Liver (tissue), 9 donors: ENCODE results near the gene CNST. TPM values are rescaled to one million over a fixed set of nuclear protein-coding genes. Genes with fewer than 3 reads are reported as not detected.

Experiments
- DNase-seq: peaks from one replicate; pipeline ENCODE4 v3.0.0-alpha.2; 2017; ENCODE audit warnings: low spot score
- H3K27ac ChIP-seq, 2 donors: one replicate each; pipeline ENCODE4 v1.7.0; 2013; ENCODE audit warnings: inconsistent platforms in 2 of 2, low read length in 2 of 2, control low read depth in 1 of 2, low read depth in 1 of 2, mild to moderate bottlenecking in 1 of 2
- H3K27me3 ChIP-seq, 4 donors: one replicate each; pipeline versions ENCODE4 v1.6.1 to v1.7.0; 2013; ENCODE audit warnings: low read length in 3 of 4, inconsistent platforms in 1 of 4, mild to moderate bottlenecking in 1 of 4, moderate library complexity in 1 of 4; ENCODE audit not compliant: control insufficient read depth in 4 of 4, insufficient read depth in 4 of 4
- H3K36me3 ChIP-seq, 4 donors: one replicate each; pipeline versions ENCODE4 v1.6.1 to v1.7.0; 2013; ENCODE audit warnings: low read length in 3 of 4, mild to moderate bottlenecking in 3 of 4, low read depth in 1 of 4, moderate library complexity in 1 of 4; ENCODE audit not compliant: control insufficient read depth in 4 of 4, insufficient read depth in 3 of 4
- H3K4me1 ChIP-seq, 4 donors: one replicate each; pipeline versions ENCODE4 v1.6.1 to v1.7.0; 2013; ENCODE audit warnings: low read length in 3 of 4, mild to moderate bottlenecking in 3 of 4, moderate library complexity in 1 of 4; ENCODE audit not compliant: control insufficient read depth in 4 of 4, insufficient read depth in 4 of 4
- H3K4me3 ChIP-seq, 3 donors: one replicate each; pipeline versions ENCODE4 v1.6.1 to v1.7.0; 2013; ENCODE audit warnings: low read length in 3 of 3, control low read depth in 1 of 3, low read depth in 1 of 3, mild to moderate bottlenecking in 1 of 3
- H3K9ac ChIP-seq, 2 donors: one replicate each; pipeline ENCODE4 v1.7.0; 2013; ENCODE audit warnings: low read length in 2 of 2, mild to moderate bottlenecking in 2 of 2, moderate library complexity in 2 of 2, control low read depth in 1 of 2, low read depth in 1 of 2
- H3K9me3 ChIP-seq, 4 donors: one replicate each; pipeline versions ENCODE4 v1.6.1 to v1.7.0; 2013; ENCODE audit warnings: low read length in 3 of 4; ENCODE audit not compliant: control insufficient read depth in 4 of 4
- ATF3 ChIP-seq: IDR thresholded peaks from 2 replicates; pipeline ENCODE4 v1.6.1; 2016; ENCODE audit warnings: antibody characterized with exemption
- CTCF ChIP-seq: fragments of 150-350 bp; IDR thresholded peaks from 2 replicates; pipeline ENCODE4 v1.5.1; 2017; ENCODE audit warnings: improper control_type of control experiment, low read depth, low read length; ENCODE audit not compliant: missing input control
- EGR1 ChIP-seq, 2 donors: IDR thresholded peaks; 2 replicates each; pipeline ENCODE4 v1.6.1; 2016 to 2018; ENCODE audit warnings: antibody characterized with exemption in 2 of 2, low read depth in 2 of 2
- FOXA1 ChIP-seq: IDR thresholded peaks from 2 replicates; pipeline ENCODE4 v1.6.1; 2016; ENCODE audit warnings: antibody characterized with exemption
- FOXA2 ChIP-seq: IDR thresholded peaks from 2 replicates; pipeline ENCODE4 v1.6.1; 2016; ENCODE audit warnings: antibody characterized with exemption
- GABPA ChIP-seq, 2 donors: IDR thresholded peaks in 1 of 2; conservative IDR thresholded peaks in 1 of 2; 2 replicates each; pipeline ENCODE4 v1.6.1; 2016; ENCODE audit warnings: antibody characterized with exemption in 2 of 2, mild to moderate bottlenecking in 1 of 2, moderate library complexity in 1 of 2
- HNF4A ChIP-seq, 2 donors: conservative IDR thresholded peaks; 2 replicates each; pipeline ENCODE4 v1.6.1; 2016; ENCODE audit warnings: antibody characterized with exemption in 2 of 2, mild to moderate bottlenecking in 2 of 2
- HNF4G ChIP-seq: IDR thresholded peaks from 2 replicates; pipeline ENCODE4 v1.6.1; 2016; ENCODE audit warnings: antibody characterized with exemption
- JUND ChIP-seq, 2 donors: IDR thresholded peaks; 2 replicates each; pipeline ENCODE4 v1.6.1; 2016; ENCODE audit warnings: antibody characterized with exemption in 2 of 2
- NR2F2 ChIP-seq: IDR thresholded peaks from 2 replicates; pipeline ENCODE4 v1.6.1; 2016; ENCODE audit warnings: antibody characterized with exemption
- RAD21 ChIP-seq, 2 donors: IDR thresholded peaks; 2 replicates each; pipeline ENCODE4 v1.6.1; 2016; ENCODE audit warnings: antibody characterized with exemption in 2 of 2, mild to moderate bottlenecking in 2 of 2
- REST ChIP-seq: IDR thresholded peaks from 2 replicates; pipeline ENCODE4 v1.6.1; 2016; ENCODE audit warnings: antibody characterized with exemption, mild to moderate bottlenecking
- RXRA ChIP-seq, 2 donors: IDR thresholded peaks; 2 replicates each; pipeline ENCODE4 v1.6.1; 2017 to 2018; ENCODE audit warnings: antibody characterized with exemption in 2 of 2, mild to moderate bottlenecking in 1 of 2
- SP1 ChIP-seq: IDR thresholded peaks from 2 replicates; pipeline ENCODE4 v1.6.1; 2018; ENCODE audit warnings: antibody characterized with exemption, mild to moderate bottlenecking
- TAF1 ChIP-seq: conservative IDR thresholded peaks from 2 replicates; pipeline ENCODE4 v1.6.1; 2016; ENCODE audit warnings: antibody characterized with exemption, mild to moderate bottlenecking
- YY1 ChIP-seq: IDR thresholded peaks from 2 replicates; pipeline ENCODE4 v1.6.1; 2016; ENCODE audit warnings: antibody characterized with exemption, mild to moderate bottlenecking
- WGBS: extraction: QIAGEN DNeasy Blood & Tissue Kit; methylation state at CpG from one replicate; pipeline ENCODE4 v1.1.7; 2013; 5-methylcytosine and 5-hydroxymethylcytosine counted together
- polyA plus RNA-seq, 2 donors: library from polyadenylated mRNA; stranded (reverse) in 1 of 2; unstranded in 1 of 2; fragments of 200-250 nt in 1 of 2; fragments of >200 nt in 1 of 2; fragmentation: Nextera tagmentation in 1 of 2; extraction: Ambion mirVana in 1 of 2; gene quantifications; one replicate each; pipeline versions ENCODE4 v1.2.1 to v1.2.3, GENCODE V29; 2013 to 2015
- total RNA-seq, 2 donors: library from RNA; depleted of rRNA; stranded (reverse); fragments of >200 nt; gene quantifications; one replicate each; pipeline ENCODE4 v1.2.3, GENCODE V29; 2014
- TF ChIP-seq, protein P1 (sequence below): IDR thresholded peaks from 2 replicates; pipeline ENCODE4 v1.6.1; 2016; ENCODE audit warnings: antibody characterized with exemption
- TF ChIP-seq, protein P2 (sequence below): IDR thresholded peaks from 2 replicates; pipeline ENCODE4 v1.6.1; 2016; ENCODE audit warnings: antibody characterized with exemption
- donor health status: healthy.
- donor health status: healthy.
- donor health status: healthy.
- donor health status: healthy.
- donor health status: healthy.

Gene CNST
- total and polyA plus RNA-seq, 4 donors = 6.1 to 36.3 (median 12.1) TPM

- Histone ChIP-seq H3K9me3 (peaks cover 9 to 23% (median 14%) of the 10 kb centered on the region in 4 donors), H3K9ac (no peak overlapping the region), H3K27me3 (no peaks in the 10 kb centered on the region), H3K27ac (no peak overlapping the region), H3K36me3 (no peaks in the 10 kb centered on the region), H3K4me1 (no peaks in the 10 kb centered on the region), H3K4me3 (no peak overlapping the region)
- TF ChIP-seq ATF3 (no peak), TAF1 (no peak), SP1 (no peak)
- 86% methylated on average over 7 of the region's 7 CpGs for WGBS
- no peak for DNase-seq
These were observed 48.9 kb upstream of the CNST start for GRCh38 chr1:246517391-246517790.

GRCh38 chr1:246518456-246519205 is 47.6 kb upstream of the CNST start:
- Histone ChIP-seq H3K36me3 (no peaks in the 10 kb centered on the region), H3K4me3 (no peak overlapping the region), H3K27ac (no peak overlapping the region), H3K9ac (no peak overlapping the region), H3K4me1 (no peaks in the 10 kb centered on the region), H3K27me3 (no peaks in the 10 kb centered on the region), H3K9me3 (peaks cover 9 to 23% (median 14%) of the 10 kb centered on the region in 4 donors)
- TF ChIP-seq RAD21 (IDR thresholded peaks at IDR 0.05) (no peak), REST (no peak), YY1 (no peak), FOXA2 (no peak), EGR1 (IDR thresholded peaks at IDR 0.05; ENCODE audit: low read depth in 2 of 2) (no peak), CTCF (no peak), HNF4A (conservative IDR thresholded peaks at IDR 0.05) (no peak), NR2F2 (no peak), TAF1 (no peak), GABPA (IDR thresholded peaks at IDR 0.05 in 1 of 2, conservative IDR thresholded peaks at IDR 0.05 in 1 of 2) (no peak), SP1 (no peak), ATF3 (no peak), FOXA1 (no peak), HNF4G (no peak), RXRA (IDR thresholded peaks at IDR 0.05) (no peak), JUND (IDR thresholded peaks at IDR 0.05) (no peak)
- TF ChIP-seq, protein P1, sequence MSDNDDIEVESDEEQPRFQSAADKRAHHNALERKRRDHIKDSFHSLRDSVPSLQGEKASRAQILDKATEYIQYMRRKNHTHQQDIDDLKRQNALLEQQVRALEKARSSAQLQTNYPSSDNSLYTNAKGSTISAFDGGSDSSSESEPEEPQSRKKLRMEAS = no peak
- TF ChIP-seq, protein P2, sequence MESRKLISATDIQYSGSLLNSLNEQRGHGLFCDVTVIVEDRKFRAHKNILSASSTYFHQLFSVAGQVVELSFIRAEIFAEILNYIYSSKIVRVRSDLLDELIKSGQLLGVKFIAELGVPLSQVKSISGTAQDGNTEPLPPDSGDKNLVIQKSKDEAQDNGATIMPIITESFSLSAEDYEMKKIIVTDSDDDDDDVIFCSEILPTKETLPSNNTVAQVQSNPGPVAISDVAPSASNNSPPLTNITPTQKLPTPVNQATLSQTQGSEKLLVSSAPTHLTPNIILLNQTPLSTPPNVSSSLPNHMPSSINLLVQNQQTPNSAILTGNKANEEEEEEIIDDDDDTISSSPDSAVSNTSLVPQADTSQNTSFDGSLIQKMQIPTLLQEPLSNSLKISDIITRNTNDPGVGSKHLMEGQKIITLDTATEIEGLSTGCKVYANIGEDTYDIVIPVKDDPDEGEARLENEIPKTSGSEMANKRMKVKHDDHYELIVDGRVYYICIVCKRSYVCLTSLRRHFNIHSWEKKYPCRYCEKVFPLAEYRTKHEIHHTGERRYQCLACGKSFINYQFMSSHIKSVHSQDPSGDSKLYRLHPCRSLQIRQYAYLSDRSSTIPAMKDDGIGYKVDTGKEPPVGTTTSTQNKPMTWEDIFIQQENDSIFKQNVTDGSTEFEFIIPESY = no peak
- DNase-seq = no peak
- WGBS = 93% methylated on average over 17 of the region's 17 CpGs
